Caco-2 (cell line): Measurements from ENCODE around the gene SKAP1. TPM values are rescaled to one million over a fixed set of nuclear protein-coding genes. Genes with fewer than 3 reads are reported as not detected.
"Not testable (repeated sequence)": the region's sequence is repeated elsewhere in the genome, so short reads cannot be mapped to it uniquely, and the experiment has no call there.

Experiments
- BruUV-seq: library from RNA; stranded (reverse); fragments of 400-500 nt; replicated peaks from 2 replicates; lab custom pipeline; 2021; lab: Mats Ljungman, UMichigan
- CTCF ChIA-PET: fragments of 300-600 bp; sonication (Branson Sonifier 250); formaldehyde crosslinking; loops from one replicate; lab custom pipeline; 2022; ENCODE audit warnings: antibody characterized with exemption; lab: Charles Lee
- POLR2A ChIA-PET: fragments of 300-600 bp; sonication (Branson Sonifier 250); formaldehyde crosslinking; loops from one replicate; lab custom pipeline; 2022; ENCODE audit warnings: antibody characterized with exemption; lab: Charles Lee
- DNase-seq, 2 experiments: peaks; one replicate each; pipeline versions ENCODE4 v3.0.0 to v3.0.0-alpha.2; 2020 to 2022
- H3K27me3 ChIP-seq: replicated peaks from 2 replicates; pipeline ENCODE4 v1.6.0; 2011; ENCODE audit warnings: low read length; ENCODE audit not compliant: control insufficient read depth, insufficient read depth
- H3K36me3 ChIP-seq: 2 replicates; pipeline ENCODE4 v1.5.1; 2011; ENCODE audit warnings: low read length; ENCODE audit not compliant: control insufficient read depth, insufficient read depth
- H3K4me1 ChIP-seq: fragments of 250-450 bp; sonication (Bioruptor Pico); 2 replicates; pipeline ENCODE4 v1.5.1; 2020; ENCODE audit warnings: mild to moderate bottlenecking
- H3K4me3 ChIP-seq: 2 replicates; pipeline ENCODE4 v1.5.1; 2011; ENCODE audit warnings: low read depth, mild to moderate bottlenecking, control low read depth, low read length
- H3K9me3 ChIP-seq: fragments of 250-450 bp; sonication (Bioruptor Pico); 2 replicates; pipeline ENCODE4 v1.5.1; 2020; ENCODE audit warnings: mild to moderate bottlenecking, moderate library complexity
- H3K27ac Mint-ChIP-seq: one replicate; pipeline ENCODE4 v1.8.0; 2022; ENCODE audit warnings: mixed read lengths; ENCODE audit not compliant: unreplicated experiment
- H3K27me3 Mint-ChIP-seq: one replicate; pipeline ENCODE4 v1.8.0; 2022; ENCODE audit warnings: mixed read lengths; ENCODE audit not compliant: insufficient read depth, unreplicated experiment
- H3K36me3 Mint-ChIP-seq: one replicate; pipeline ENCODE4 v1.8.0; 2022; ENCODE audit warnings: mild to moderate bottlenecking, mixed read lengths; ENCODE audit not compliant: insufficient read depth, unreplicated experiment
- H3K4me1 Mint-ChIP-seq: one replicate; pipeline ENCODE4 v1.8.0; 2022; ENCODE audit warnings: low read depth, mixed read lengths; ENCODE audit not compliant: unreplicated experiment
- H3K4me3 Mint-ChIP-seq: one replicate; pipeline ENCODE4 v1.8.0; 2022; ENCODE audit warnings: mild to moderate bottlenecking, moderate library complexity, mixed read lengths; ENCODE audit not compliant: unreplicated experiment
- H3K9me3 Mint-ChIP-seq: one replicate; pipeline ENCODE4 v1.8.0; 2022; ENCODE audit warnings: mixed read lengths; ENCODE audit not compliant: unreplicated experiment
- intact Hi-C: fragments of 100-400 bp; cut with micrococcal nuclease; formaldehyde crosslinking; loops from one replicate; pipeline ENCODE4 v1.10.0; 2022; ENCODE audit not compliant: unreplicated experiment
- total RNA-seq: library from RNA; stranded (reverse); gene quantifications from 2 replicates; pipeline ENCODE4 v1.2.3, GENCODE V29; 2022
- TF ChIP-seq, protein P1 (sequence below), 2 experiments: fragments of 200-600 bp in 1 of 2; IDR thresholded peaks; 1 replicate in 1 of 2; 2 replicates in 1 of 2; pipeline versions ENCODE4 v1.5.1 to v1.8.0; 2011 to 2022; ENCODE audit warnings: antibody characterized with exemption in 1 of 2, control low read depth in 1 of 2, inconsistent platforms in 1 of 2, low read depth in 1 of 2, low read length in 1 of 2, mild to moderate bottlenecking in 1 of 2, moderate library complexity in 1 of 2; ENCODE audit not compliant: insufficient read depth in 1 of 2, severe bottlenecking in 1 of 2, unreplicated experiment in 1 of 2

SKAP1 gene
- total RNA-seq, 1 experiment from 2014 or later = 0.70 TPM

DNA sequence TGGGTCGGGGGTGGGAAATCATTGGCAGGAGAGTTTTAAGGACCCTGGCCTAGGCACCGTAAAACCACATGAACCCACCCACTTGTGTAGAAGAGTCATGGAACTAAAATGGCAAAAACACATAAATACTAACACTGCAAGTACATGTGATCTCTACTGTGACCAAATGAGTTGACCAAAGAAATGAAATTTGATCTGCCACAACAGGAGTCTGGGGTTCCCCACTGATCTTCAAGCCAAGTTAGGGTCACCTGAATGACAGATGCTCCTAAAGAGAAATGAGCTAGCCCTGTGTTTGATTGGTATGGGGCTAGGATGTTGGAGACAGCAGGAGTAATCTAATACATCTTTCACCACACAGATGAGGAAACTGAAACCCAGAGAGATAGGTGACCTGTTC lies 21.5 kb upstream of the SKAP1 start:
- intact Hi-C loops = no loop called here
- H3K27me3 Mint-ChIP-seq = peaks cover 10% of the 10 kb centered on the region

DNA sequence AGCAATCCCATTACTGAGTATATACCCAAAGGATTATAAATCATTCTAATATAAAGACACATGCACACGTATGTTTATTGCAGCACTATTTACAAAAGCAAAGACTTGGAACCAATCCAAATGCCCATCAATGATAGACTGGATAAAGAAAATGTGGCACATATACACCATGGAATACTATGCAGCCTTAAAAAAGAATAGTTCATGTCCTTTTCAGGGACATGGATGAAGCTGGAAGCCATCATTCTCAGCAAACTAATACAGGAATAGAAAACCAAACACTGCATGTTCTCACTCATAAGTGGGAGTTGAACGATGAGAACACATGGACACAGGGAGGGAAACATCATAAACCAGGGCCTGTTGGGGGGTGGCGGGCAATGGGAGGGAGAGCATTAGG lies 19.3 kb upstream of the SKAP1 start:
- H3K4me1 ChIP-seq, H3K4me1 Mint-ChIP-seq, POLR2A ChIA-PET, H3K36me3 Mint-ChIP-seq, H3K4me3 ChIP-seq, H3K9me3 Mint-ChIP-seq, H3K27ac Mint-ChIP-seq, H3K27me3 ChIP-seq, H3K36me3 ChIP-seq, H3K4me3 Mint-ChIP-seq, BruUV-seq, H3K9me3 ChIP-seq, intact Hi-C loops: not testable (repeated sequence)
- CTCF ChIA-PET = interaction anchor here (0.7 kb wide), 1 partner anchor 226 kb away, joined by 3 read pairs; no protein-coding TSS in a partner anchor
- peak in 1 of 2 experiments; percentile 5 for DNase-seq
- peaks cover 13% of the 10 kb centered on the region for H3K27me3 Mint-ChIP-seq

More for the DNA sequence above, 21.5 kb upstream of the SKAP1 start:
- no peaks in the 10 kb centered on the region for H3K9me3 ChIP-seq
- H3K27me3 ChIP-seq = peaks cover under 1% of the 10 kb centered on the region; the same call in 1 of the 2 replicates
- Mint-ChIP-seq H3K36me3 (no peaks in the 10 kb centered on the region), H3K9me3 (no peaks in the 10 kb centered on the region), H3K27ac (no peak overlapping the region), H3K4me3 (no peak overlapping the region), H3K4me1 (peaks cover 8% of the 10 kb centered on the region)
- no TSS peak for BruUV-seq
- H3K4me1 ChIP-seq = peaks cover 7% of the 10 kb centered on the region
- CTCF ChIA-PET = interaction anchor here (0.7 kb wide), 1 partner anchor 17 kb away, joined by 3 read pairs; no protein-coding TSS in a partner anchor
- no peak for DNase-seq
- H3K4me3 ChIP-seq = no peak overlapping the region
- H3K36me3 ChIP-seq = no peaks in the 10 kb centered on the region
- TF ChIP-seq, protein P1, sequence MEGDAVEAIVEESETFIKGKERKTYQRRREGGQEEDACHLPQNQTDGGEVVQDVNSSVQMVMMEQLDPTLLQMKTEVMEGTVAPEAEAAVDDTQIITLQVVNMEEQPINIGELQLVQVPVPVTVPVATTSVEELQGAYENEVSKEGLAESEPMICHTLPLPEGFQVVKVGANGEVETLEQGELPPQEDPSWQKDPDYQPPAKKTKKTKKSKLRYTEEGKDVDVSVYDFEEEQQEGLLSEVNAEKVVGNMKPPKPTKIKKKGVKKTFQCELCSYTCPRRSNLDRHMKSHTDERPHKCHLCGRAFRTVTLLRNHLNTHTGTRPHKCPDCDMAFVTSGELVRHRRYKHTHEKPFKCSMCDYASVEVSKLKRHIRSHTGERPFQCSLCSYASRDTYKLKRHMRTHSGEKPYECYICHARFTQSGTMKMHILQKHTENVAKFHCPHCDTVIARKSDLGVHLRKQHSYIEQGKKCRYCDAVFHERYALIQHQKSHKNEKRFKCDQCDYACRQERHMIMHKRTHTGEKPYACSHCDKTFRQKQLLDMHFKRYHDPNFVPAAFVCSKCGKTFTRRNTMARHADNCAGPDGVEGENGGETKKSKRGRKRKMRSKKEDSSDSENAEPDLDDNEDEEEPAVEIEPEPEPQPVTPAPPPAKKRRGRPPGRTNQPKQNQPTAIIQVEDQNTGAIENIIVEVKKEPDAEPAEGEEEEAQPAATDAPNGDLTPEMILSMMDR (IDR thresholded peaks at IDR 0.05; ENCODE audit: insufficient read depth in 1 of 2, low read depth in 1 of 2, low read length in 1 of 2, severe bottlenecking in 1 of 2, unreplicated experiment in 1 of 2) = no peak
- POLR2A ChIA-PET = no interaction called here

DNA sequence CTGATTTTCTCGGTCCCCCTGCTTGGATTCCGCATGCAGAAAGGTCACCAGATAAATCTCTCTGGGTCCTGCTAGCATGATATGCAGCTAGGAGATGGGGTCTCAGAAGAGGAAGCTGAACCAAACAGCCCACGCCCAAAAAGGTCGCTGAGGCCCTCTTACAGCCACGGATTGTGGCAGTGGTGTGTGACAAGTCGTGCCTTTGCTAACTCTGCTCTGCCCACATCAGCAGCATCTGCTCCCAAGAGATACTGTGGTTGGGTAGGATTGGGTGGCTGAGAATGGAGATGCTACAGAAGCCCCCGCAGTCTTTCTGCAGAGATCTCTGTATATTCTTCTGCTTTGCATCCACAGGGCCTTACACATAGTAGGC lies 15.2 kb upstream of the SKAP1 start:
- no peak overlapping the region for H3K4me3 Mint-ChIP-seq
- peaks cover 2% of the 10 kb centered on the region; the same call in 1 of the 2 replicates for H3K27me3 ChIP-seq
- no peak overlapping the region for H3K27ac Mint-ChIP-seq
- TF ChIP-seq, protein P1 (IDR thresholded peaks at IDR 0.05; ENCODE audit: insufficient read depth in 1 of 2, low read depth in 1 of 2, low read length in 1 of 2, severe bottlenecking in 1 of 2, unreplicated experiment in 1 of 2) = no peak
- no TSS peak for BruUV-seq
- no peaks in the 10 kb centered on the region for H3K9me3 ChIP-seq
- no peak for DNase-seq
- POLR2A ChIA-PET = no interaction called here
- no peaks in the 10 kb centered on the region for H3K36me3 Mint-ChIP-seq
- H3K36me3 ChIP-seq = no peaks in the 10 kb centered on the region
- no peaks in the 10 kb centered on the region for H3K4me1 ChIP-seq
- CTCF ChIA-PET = interaction anchor here (0.7 kb wide), 1 partner anchor 427 kb away, joined by 3 read pairs; no protein-coding TSS in a partner anchor
- intact Hi-C loops = no loop called here
- no peaks in the 10 kb centered on the region for H3K4me1 Mint-ChIP-seq
- no peak overlapping the region for H3K4me3 ChIP-seq
- no peaks in the 10 kb centered on the region for H3K9me3 Mint-ChIP-seq
- H3K27me3 Mint-ChIP-seq = peaks cover 14% of the 10 kb centered on the region
